Right lobe of liver (tissue), 4 donors: ENCODE results near the gene UACA.

Experiments used
- CTCF ChIP-seq, 4 donors: fragments of 200-600 bp in 3 of 4; fragments of 450-650 bp in 1 of 4; IDR thresholded peaks; one replicate each; pipeline versions ENCODE4 v1.5.1 to v1.8.0; 2016 to 2022; ENCODE audit warnings: antibody characterized with exemption in 4 of 4, mild to moderate bottlenecking in 2 of 4
- POLR2A ChIP-seq: fragments of 450-650 bp; IDR thresholded peaks from one replicate; pipeline ENCODE4 v1.6.1; 2017; ENCODE audit warnings: antibody characterized with exemption, mild to moderate bottlenecking
- donor health status: DM: no; HTN: no; CAD: no.
- donor health status: DM: no; HTN: no; CAD: no.
- donor health status: DM: no; HTN: yes; CAD: no.

- TF ChIP-seq CTCF (IDR thresholded peaks at IDR 0.05) (no peak), POLR2A (no peak)
Measured at GRCh38 chr15:70636540-70637165, 126.7 kb downstream of the UACA start.
